ENCODE results near the gene RNASEH1. TPM values are rescaled to one million over a fixed set of nuclear protein-coding genes. Genes with fewer than 3 reads are reported as not detected.
"Not testable (repeated sequence)": the region's sequence is repeated elsewhere in the genome, so short reads cannot be mapped to it uniquely, and the experiment has no call there.

RNASEH1 gene
- total RNA-seq, 1 donor from 2014 or later = 23.4 TPM

- peak; percentile 82 to 87 for DNase-seq (ENCODE audit: low read depth in 2 of 2)
These were observed 38.6 kb downstream of the RNASEH1 start, which contains the start of gene ADI1 for GRCh38 chr2:3519255-3520205. TSS of gene ADI1 (minus strand) at chr2:3519531. CDS start at chr2:3519487, 44 bp downstream.

- peak; percentile 98 to 99 for DNase-seq (ENCODE audit: low read depth in 2 of 2)
These were observed 39.5 kb downstream of the RNASEH1 start for GRCh38 chr2:3518496-3519254.

DNA sequence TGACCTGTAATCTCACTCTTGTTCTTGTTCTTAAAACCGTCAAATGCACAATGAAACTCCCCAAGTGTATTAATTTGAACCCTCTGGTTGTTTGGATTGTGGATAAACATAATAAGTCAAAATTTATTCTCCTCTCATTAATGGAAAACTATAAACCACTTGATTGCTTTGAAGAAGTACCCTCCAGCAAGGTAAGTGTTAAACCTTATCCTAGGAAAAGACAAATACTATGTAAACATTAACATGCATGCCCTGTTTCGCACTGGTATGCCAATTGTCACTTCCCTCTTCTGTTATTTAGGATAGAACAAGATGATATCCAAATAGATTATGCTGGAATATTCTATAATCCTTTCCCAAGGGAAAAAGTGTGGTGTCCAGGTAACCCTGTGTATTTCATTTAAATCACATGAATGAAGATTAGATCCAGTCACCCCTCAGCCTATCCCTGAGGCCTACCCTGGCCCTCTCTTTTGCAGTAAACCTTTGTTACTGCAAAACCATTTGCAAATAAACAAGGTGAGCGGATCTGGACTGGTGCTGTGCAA, 40.1 kb downstream of the RNASEH1 start:
- DNase-seq (ENCODE audit: low read depth in 2 of 2) = no peak

DNA sequence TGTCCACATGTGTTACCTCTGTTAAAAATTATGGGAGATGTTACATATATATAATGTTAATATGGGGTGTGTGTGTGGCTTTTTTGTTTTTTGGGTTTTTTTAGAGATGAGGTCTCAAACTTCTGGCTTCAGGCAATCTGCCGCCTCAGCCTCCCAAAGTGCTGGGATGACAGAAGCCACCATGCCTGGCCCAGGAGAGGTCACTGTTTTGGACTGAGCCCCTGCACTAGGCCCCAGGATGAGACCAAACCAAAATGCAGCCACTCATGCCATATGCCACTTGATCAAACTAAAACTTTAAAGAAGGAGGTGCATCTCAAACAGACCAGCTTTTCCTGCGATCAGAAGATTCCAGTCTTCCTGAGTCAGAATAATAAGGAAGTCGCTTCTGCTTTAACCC, 41.3 kb downstream of the RNASEH1 start:
- no peak for DNase-seq (ENCODE audit: low read depth in 2 of 2)

GRCh38 chr2:3515438-3515837, 42.7 kb downstream of the RNASEH1 start:
- not testable (repeated sequence) for DNase-seq (ENCODE audit: low read depth in 2 of 2)

DNA sequence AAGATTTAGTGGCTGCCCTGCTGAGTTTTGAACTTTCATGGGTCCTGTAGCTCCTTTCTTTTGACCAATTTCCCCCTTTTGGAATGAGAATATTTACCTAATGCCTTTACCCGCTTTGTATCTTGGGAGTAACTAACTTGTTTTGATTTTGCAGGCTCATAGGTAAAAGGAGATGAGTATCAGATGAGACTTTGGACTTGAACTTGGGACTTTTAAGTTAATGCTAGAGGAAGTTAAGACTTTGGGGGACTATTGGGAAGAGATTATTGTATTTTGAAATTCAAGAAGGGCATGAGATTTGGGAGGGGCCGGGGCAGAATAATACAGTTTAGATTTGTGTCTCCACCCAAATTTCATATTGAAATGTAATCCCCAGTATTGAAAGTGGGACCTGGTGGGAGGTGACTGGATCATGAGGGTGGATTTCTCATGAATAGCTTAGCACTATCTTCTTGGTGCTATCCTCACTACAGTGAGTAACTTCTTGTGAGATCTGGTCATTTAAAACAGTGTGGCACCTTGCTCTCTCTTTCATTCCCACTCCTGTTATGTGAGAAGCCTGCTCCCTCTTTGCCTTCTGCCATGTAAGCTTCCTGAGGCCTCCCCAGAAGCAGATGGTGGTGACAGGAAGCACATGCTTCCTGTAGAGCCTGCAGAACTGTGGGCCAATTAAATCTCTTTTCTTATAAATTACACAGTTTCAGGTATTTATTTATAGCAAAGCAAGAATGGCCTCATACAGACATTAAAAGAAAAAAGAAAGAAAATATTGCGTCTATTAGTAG, 44.9 kb downstream of the RNASEH1 start:
- DNase-seq (ENCODE audit: low read depth in 2 of 2) = peak; percentile 25 to 61

- DNase-seq (ENCODE audit: low read depth in 2 of 2) = no peak
These were observed 46.0 kb downstream of the RNASEH1 start for GRCh38 chr2:3512086-3512485.

DNA sequence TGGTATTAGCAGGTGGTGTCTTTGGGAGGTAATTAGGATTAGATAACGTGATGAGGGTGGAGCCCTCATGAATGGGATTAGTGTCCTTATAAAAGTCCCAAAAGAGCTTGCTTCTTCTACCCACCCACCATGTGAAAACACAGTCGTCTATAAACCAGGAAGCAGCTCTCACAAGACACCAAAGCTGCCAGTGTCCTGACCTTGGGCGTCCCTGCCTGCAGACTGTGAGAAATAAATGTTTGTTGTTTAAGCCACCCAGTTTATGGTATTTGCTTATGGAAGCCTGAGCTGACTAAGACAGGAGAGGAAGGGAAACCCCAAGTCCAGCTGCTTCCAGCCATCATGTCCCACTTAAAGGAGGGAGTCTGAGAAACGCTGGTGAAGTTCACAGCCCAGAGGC, 52.4 kb downstream of the RNASEH1 start:
- DNase-seq (ENCODE audit: low read depth in 2 of 2) = peak in 1 of 2 donors; percentile 80

GRCh38 chr2:3504741-3505140, 53.4 kb downstream of the RNASEH1 start:
- no peak for DNase-seq (ENCODE audit: low read depth in 2 of 2)

DNA sequence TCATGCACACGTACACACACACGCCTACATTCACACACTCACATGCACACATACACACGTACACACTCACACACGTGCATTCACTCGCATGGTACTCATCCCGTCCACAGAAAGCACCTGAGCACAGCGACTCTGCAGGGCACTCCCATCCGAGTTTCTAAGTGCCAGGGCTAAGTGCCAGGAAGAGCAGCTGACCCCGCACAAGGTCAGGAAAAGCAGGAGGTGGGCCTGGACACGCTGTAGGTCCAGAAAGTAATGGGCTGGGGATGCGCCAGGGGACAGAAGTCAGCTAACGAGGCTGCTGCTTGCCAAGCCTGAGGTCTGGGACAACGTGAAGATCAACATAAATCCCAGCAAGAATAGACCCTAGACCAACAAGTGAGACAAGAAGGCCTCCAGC, 54.6 kb downstream of the RNASEH1 start:
- DNase-seq (ENCODE audit: low read depth in 2 of 2) = no peak

DNA sequence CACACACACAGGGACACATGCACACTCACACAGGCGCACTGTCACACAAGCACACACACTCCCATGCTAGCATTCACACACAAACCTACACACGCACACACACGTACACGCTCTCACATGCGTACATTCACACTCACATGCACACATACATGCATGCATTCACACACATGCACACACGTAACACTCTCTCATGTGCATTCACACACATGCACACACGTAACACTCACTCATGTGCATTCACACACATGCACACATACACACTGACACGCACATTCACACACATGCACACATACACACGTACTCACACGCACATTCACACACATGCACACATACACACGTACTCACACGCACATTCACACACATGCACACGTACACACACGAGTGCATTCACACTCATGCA, 55.1 kb downstream of the RNASEH1 start:
- DNase-seq (ENCODE audit: low read depth in 2 of 2) = no peak

DNA sequence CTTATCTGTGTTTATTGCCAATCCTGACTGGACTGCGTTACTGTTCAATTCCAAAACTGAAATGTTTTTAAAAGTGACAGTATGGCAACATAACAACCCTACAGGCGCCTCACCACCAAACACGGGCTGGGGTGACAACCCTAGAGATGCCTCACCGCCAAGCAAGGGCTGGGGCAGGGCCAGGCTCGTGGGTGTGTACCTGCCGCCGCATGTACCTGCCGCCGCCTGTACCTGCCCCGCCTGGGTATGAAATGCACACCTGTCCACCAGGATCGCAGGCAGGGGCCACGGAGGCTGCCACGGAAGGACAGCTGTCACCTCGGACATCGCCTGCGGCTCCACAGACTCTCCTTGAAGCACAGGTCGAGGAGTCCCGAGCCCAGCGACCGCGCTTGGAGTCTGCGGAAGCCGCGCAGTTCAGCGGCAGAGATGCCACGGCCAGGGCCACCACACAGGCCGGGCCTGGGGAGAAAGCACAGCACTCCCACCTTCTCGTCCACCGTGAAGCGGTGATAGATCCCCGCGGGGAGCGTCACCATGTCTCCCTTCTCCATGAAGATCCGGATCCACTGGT, 57.7 kb downstream of the RNASEH1 start:
- DNase-seq (ENCODE audit: low read depth in 2 of 2) = no peak

GRCh38 chr2:3498783-3499394, 59.2 kb downstream of the RNASEH1 start:
- DNase-seq (ENCODE audit: low read depth in 2 of 2) = no peak

DNA sequence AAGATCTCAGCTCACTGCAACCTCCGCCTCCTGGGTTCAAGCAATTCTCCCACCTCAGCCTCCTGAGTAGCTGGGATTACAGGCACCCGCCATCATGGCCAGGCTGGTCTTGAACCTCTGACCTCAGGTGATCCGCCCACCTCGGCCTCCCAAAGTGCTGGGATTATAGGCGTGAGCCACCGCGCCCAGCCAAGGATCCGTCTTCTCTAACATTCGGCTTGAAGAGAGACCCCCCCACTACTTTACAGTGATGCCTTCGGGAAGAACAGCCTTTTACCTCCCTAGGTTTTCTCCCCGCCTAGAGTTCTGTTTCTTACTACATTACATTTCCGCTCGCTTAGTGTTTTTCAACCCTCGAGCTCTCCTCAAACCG, 61.4 kb downstream of the RNASEH1 start:
- not testable (repeated sequence) for DNase-seq (ENCODE audit: low read depth in 2 of 2)

Other genes with a start within 250 kb of the RNASEH1 start
- 27.2 and 30.1 TPM in 2 replicates for gene EIPR1, start 180.5 kb downstream of the RNASEH1 start, total RNA-seq
- gene TRAPPC12, start 178.6 kb downstream of the RNASEH1 start, total RNA-seq = 27.5 and 49.4 TPM in 2 replicates
- 45.1 and 56.5 TPM in 2 replicates for gene ADI1, start 38.8 kb downstream of the RNASEH1 start, total RNA-seq
- 1,563 and 1,665 TPM in 2 replicates for gene RPS7, start 16.9 kb upstream of the RNASEH1 start, total RNA-seq
- gene COLEC11, start 36.8 kb upstream of the RNASEH1 start, total RNA-seq = under 0.01 and 0.40 TPM in 2 replicates
- not detected in 2 replicates for gene ALLC, start 99.9 kb upstream of the RNASEH1 start, total RNA-seq
- gene DCDC2C, start 145.2 kb upstream of the RNASEH1 start, total RNA-seq = not detected in 2 replicates